OCI-LY1 (cell line): ENCODE results near the gene CNEP1R1.

Source experiments
- H2AFZ ChIP-seq: fragments of 200-600 bp; sonication (generic), shearing (Covaris generic); 2 replicates; pipeline ENCODE4 v1.6.0; 2014; ENCODE audit warnings: antibody characterized with exemption, mild to moderate bottlenecking, low read length
- H3F3A ChIP-seq: fragments of 200-600 bp; sonication (generic), shearing (Covaris generic); 2 replicates; pipeline ENCODE4 v1.6.0; 2014; ENCODE audit warnings: mild to moderate bottlenecking, antibody characterized with exemption, low read length, moderate library complexity; ENCODE audit not compliant: insufficient read depth
- H3K27ac ChIP-seq: fragments of 200-600 bp; sonication (generic); 2 replicates; pipeline ENCODE4 v1.5.1; 2014; ENCODE audit warnings: low read length, mixed run types, mild to moderate bottlenecking, low read depth; ENCODE audit not compliant: poor library complexity, severe bottlenecking
- H3K27me3 ChIP-seq: fragments of 200-600 bp; sonication (generic); 2 replicates; pipeline ENCODE4 v1.6.0; 2014; ENCODE audit warnings: antibody characterized with exemption, mild to moderate bottlenecking, low read length, moderate library complexity; ENCODE audit not compliant: insufficient read depth
- H3K36me3 ChIP-seq: fragments of 200-600 bp; sonication (generic); 2 replicates; pipeline ENCODE4 v1.6.1; 2014; ENCODE audit warnings: mild to moderate bottlenecking, antibody characterized with exemption, low read length, moderate library complexity, mixed read lengths; ENCODE audit not compliant: insufficient read depth
- H3K4me1 ChIP-seq: fragments of 200-600 bp; sonication (generic); 2 replicates; pipeline ENCODE4 v1.5.1; 2014; ENCODE audit warnings: mild to moderate bottlenecking, low read length, moderate library complexity; ENCODE audit not compliant: insufficient read depth, severe bottlenecking
- H3K4me2 ChIP-seq: fragments of 200-600 bp; sonication (generic), shearing (Covaris generic); 2 replicates; pipeline ENCODE4 v1.6.1; 2014; ENCODE audit warnings: low read length
- H3K4me3 ChIP-seq: fragments of 200-600 bp; sonication (generic); 2 replicates; pipeline ENCODE4 v1.5.1; 2014; ENCODE audit warnings: low read length, low read depth, mild to moderate bottlenecking, mixed read lengths; ENCODE audit not compliant: poor library complexity, severe bottlenecking
- H3K79me2 ChIP-seq: fragments of 200-600 bp; shearing (Covaris generic); 2 replicates; pipeline ENCODE4 v1.6.1; 2016; ENCODE audit warnings: mixed run types, low read length, mixed read lengths; ENCODE audit not compliant: insufficient read depth
- H3K9ac ChIP-seq: fragments of 200-600 bp; sonication (generic), shearing (Covaris generic); 2 replicates; pipeline ENCODE4 v1.6.1; 2014; ENCODE audit warnings: mild to moderate bottlenecking, low read length, mixed read lengths
- H3K9me2 ChIP-seq: fragments of 200-600 bp; sonication (generic), shearing (Covaris generic); 2 replicates; pipeline ENCODE4 v1.6.1; 2014; ENCODE audit warnings: low read depth, mild to moderate bottlenecking, low read length, mixed read lengths
- H3K9me3 ChIP-seq: fragments of 200-600 bp; shearing (Covaris generic); 2 replicates; pipeline ENCODE4 v1.6.1; 2014; ENCODE audit warnings: low read length, mixed read lengths
- H4K20me1 ChIP-seq: fragments of 200-600 bp; sonication (generic), shearing (Covaris generic); 2 replicates; pipeline ENCODE4 v1.6.0; 2016; ENCODE audit warnings: mild to moderate bottlenecking, low read length; ENCODE audit not compliant: insufficient read depth
- CTCF ChIP-seq: fragments of 200-600 bp; sonication (generic), shearing (Covaris generic); IDR thresholded peaks from 2 replicates; pipeline ENCODE4 v1.5.1; 2017; ENCODE audit warnings: mild to moderate bottlenecking, antibody characterized with exemption, low read length, moderate library complexity, mixed read lengths
- EZH2 ChIP-seq: fragments of 200-600 bp; sonication (generic), shearing (Covaris generic); IDR thresholded peaks from 2 replicates; pipeline ENCODE4 v1.8.0; 2017; ENCODE audit warnings: borderline replicate concordance, mixed run types, mild to moderate bottlenecking, antibody characterized with exemption, low read length, moderate library complexity, mixed read lengths

CNEP1R1 gene

GRCh38 chr16:50001144-50001543, 23.9 kb upstream of the CNEP1R1 start:
- no peak overlapping the region for H2AFZ ChIP-seq
- no peaks in the 10 kb centered on the region for H3K4me1 ChIP-seq
- H3K9me3 ChIP-seq = no peaks in the 10 kb centered on the region
- H3K9me2 ChIP-seq = no peaks in the 10 kb centered on the region
- no peaks in the 10 kb centered on the region for H3K79me2 ChIP-seq
- H3K27ac ChIP-seq = no peak overlapping the region
- no peak for TF ChIP-seq CTCF
- TF ChIP-seq EZH2 = no peak
- H3K4me3 ChIP-seq = no peak overlapping the region
- no peak overlapping the region for H3K9ac ChIP-seq
- H3K4me2 ChIP-seq = no peak overlapping the region
- no peaks in the 10 kb centered on the region for H3F3A ChIP-seq
- no peaks in the 10 kb centered on the region for H4K20me1 ChIP-seq
- no peaks in the 10 kb centered on the region for H3K27me3 ChIP-seq
- H3K36me3 ChIP-seq = no peaks in the 10 kb centered on the region

GRCh38 chr16:50002190-50002589, 22.8 kb upstream of the CNEP1R1 start:
- TF ChIP-seq EZH2 = no peak
- no peak for TF ChIP-seq CTCF
- Histone ChIP-seq H3K36me3 (no peaks in the 10 kb centered on the region; the same call in 1 of the 2 replicates), H3K4me2 (no peak overlapping the region), H3F3A (no peaks in the 10 kb centered on the region), H3K27me3 (no peaks in the 10 kb centered on the region), H3K4me3 (no peak overlapping the region), H3K79me2 (no peaks in the 10 kb centered on the region), H3K9me2 (no peaks in the 10 kb centered on the region), H3K9ac (no peak overlapping the region), H3K4me1 (no peaks in the 10 kb centered on the region), H4K20me1 (no peaks in the 10 kb centered on the region), H3K9me3 (no peaks in the 10 kb centered on the region; the same call in 1 of the 2 replicates), H3K27ac (no peak overlapping the region), H2AFZ (no peak overlapping the region)

- no peak overlapping the region for H3K4me3 ChIP-seq
These were observed 20.8 kb upstream of the CNEP1R1 start for GRCh38 chr16:50004239-50004638.

More at GRCh38 chr16:50004239-50004638, 20.8 kb upstream of the CNEP1R1 start:
- H3K4me1 ChIP-seq = no peaks in the 10 kb centered on the region
- no peaks in the 10 kb centered on the region for H3K79me2 ChIP-seq
- no peak overlapping the region for H3K4me2 ChIP-seq
- H3K27me3 ChIP-seq = no peaks in the 10 kb centered on the region; the same call in 1 of the 2 replicates
- H3K9me2 ChIP-seq = no peaks in the 10 kb centered on the region
- no peak overlapping the region for H3K9ac ChIP-seq
- H3K9me3 ChIP-seq = no peaks in the 10 kb centered on the region; the same call in 1 of the 2 replicates
- H3F3A ChIP-seq = no peaks in the 10 kb centered on the region
- no peak overlapping the region for H2AFZ ChIP-seq
- H4K20me1 ChIP-seq = no peaks in the 10 kb centered on the region
- H3K36me3 ChIP-seq = no peaks in the 10 kb centered on the region; the same call in 1 of the 2 replicates
- TF ChIP-seq EZH2 = no peak
- TF ChIP-seq CTCF = no peak
- H3K27ac ChIP-seq = no peak overlapping the region
